Activated CD4-positive, alpha-beta T cell treated with anti-CD3 and anti-CD28 coated beads for 36 hours (primary cell): ENCODE data around the gene FARP1. TPM values are rescaled to one million over a fixed set of nuclear protein-coding genes. Genes with fewer than 3 reads are reported as not detected.
A peak's percentile ranks its signal among the peaks of the same experiment; 100 is the strongest.

Experiments used
- ATAC-seq: fragments of 200-7000 bp; cut with Tn5 transposase; one replicate; pipeline ENCODE4 v1.10.0; 2021; ENCODE audit warnings: mild to moderate bottlenecking, moderate library complexity
- CTCF ChIA-PET: fragments of 350-600 bp; sonication (Branson Sonifier 250); formaldehyde crosslinking; loops from one replicate; lab custom pipeline; 2021; ENCODE audit warnings: antibody characterized with exemption; lab: Charles Lee
- POLR2A ChIA-PET: fragments of 350-600 bp; sonication (Branson Sonifier 250); formaldehyde crosslinking; loops from one replicate; lab custom pipeline; 2021; ENCODE audit warnings: antibody characterized with exemption, inconsistent platforms; lab: Charles Lee
- DNase-seq: peaks from one replicate; pipeline ENCODE4 v3.0.0-alpha.2; 2020
- H3K27ac Mint-ChIP-seq: one replicate; pipeline ENCODE4 v1.8.0; 2021; ENCODE audit warnings: mixed read lengths
- H3K27me3 Mint-ChIP-seq: one replicate; pipeline ENCODE4 v1.8.0; 2021; ENCODE audit warnings: mixed read lengths
- H3K36me3 Mint-ChIP-seq: one replicate; pipeline ENCODE4 v1.8.0; 2021; ENCODE audit warnings: low read depth, mixed read lengths
- H3K4me1 Mint-ChIP-seq: one replicate; pipeline ENCODE4 v1.8.0; 2021; ENCODE audit warnings: mixed read lengths
- H3K4me3 Mint-ChIP-seq: one replicate; pipeline ENCODE4 v1.8.0; 2021; ENCODE audit warnings: mild to moderate bottlenecking, moderate library complexity, mixed read lengths
- H3K9me3 Mint-ChIP-seq: one replicate; pipeline ENCODE4 v1.8.0; 2021; ENCODE audit warnings: low read depth, mixed read lengths
- intact Hi-C, 2 experiments: fragments of 100-400 bp; cut with DNase I in 1 of 2; cut with micrococcal nuclease in 1 of 2; formaldehyde crosslinking; loops; one replicate each; pipeline versions ENCODE4 v1.14.2 to v1.15.1; 2022 to 2024; cut with DNase I, micrococcal nuclease
- total RNA-seq, 2 experiments: library from RNA; stranded (reverse); gene quantifications; one replicate each; pipeline ENCODE4 v1.2.3, GENCODE V29; 2021

Gene FARP1
- total RNA-seq, 2 experiments from 2014 or later: 0.25 to 0.40 TPM

- intact Hi-C loops: no loop called here
- CTCF ChIA-PET: no interaction called here
- DNase-seq: no peak
- no peaks in the 10 kb centered on the region for H3K36me3 Mint-ChIP-seq
- no peaks in the 10 kb centered on the region for H3K27me3 Mint-ChIP-seq
- ATAC-seq: no peak
- POLR2A ChIA-PET: no interaction called here
- no peaks in the 10 kb centered on the region for H3K9me3 Mint-ChIP-seq
- no peak overlapping the region for H3K27ac Mint-ChIP-seq
- no peaks in the 10 kb centered on the region for H3K4me1 Mint-ChIP-seq
- H3K4me3 Mint-ChIP-seq: no peak overlapping the region
Observed at GRCh38 chr13:98109226-98109853, 33.6 kb upstream of the FARP1 start.

DNA sequence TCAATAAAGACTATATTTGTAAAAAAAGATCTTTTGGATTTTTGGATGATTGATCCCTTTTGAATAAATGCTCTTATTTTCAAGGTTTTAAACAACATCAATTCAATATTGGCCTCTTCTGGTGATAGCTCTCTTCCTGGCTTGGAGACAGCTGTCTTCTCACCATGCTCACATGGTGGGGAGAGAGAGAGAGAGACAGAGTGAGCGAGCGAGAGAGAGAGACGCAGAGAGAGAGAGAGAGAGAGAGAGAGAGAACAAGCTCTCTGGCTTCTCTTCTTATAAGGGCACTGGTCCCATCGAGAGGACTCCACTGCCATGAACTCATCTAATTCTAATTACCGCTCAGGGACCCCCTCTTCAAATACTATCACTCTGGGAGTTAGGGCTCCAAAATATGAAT lies 32.1 kb upstream of the FARP1 start:
- Mint-ChIP-seq H3K27me3 (no peaks in the 10 kb centered on the region), H3K36me3 (no peaks in the 10 kb centered on the region), H3K4me3 (no peak overlapping the region), H3K4me1 (no peaks in the 10 kb centered on the region), H3K27ac (no peak overlapping the region), H3K9me3 (no peaks in the 10 kb centered on the region)
- intact Hi-C loops: no loop called here
- DNase-seq (no peak), ATAC-seq (no peak)
- CTCF ChIA-PET: no interaction called here
- POLR2A ChIA-PET: interaction anchor here (0.6 kb wide), 1 partner anchor 670 kb away, joined by 3 read pairs; no protein-coding TSS in a partner anchor

GRCh38 chr13:98111168-98112098 lies 31.5 kb upstream of the FARP1 start:
- intact Hi-C loops: no loop called here
- Mint-ChIP-seq H3K9me3 (no peaks in the 10 kb centered on the region), H3K27ac (no peak overlapping the region), H3K4me1 (no peaks in the 10 kb centered on the region), H3K36me3 (no peaks in the 10 kb centered on the region), H3K4me3 (no peak overlapping the region), H3K27me3 (no peaks in the 10 kb centered on the region)
- no peak for DNase-seq
- ATAC-seq: no peak
- ChIA-PET CTCF (no interaction called here), POLR2A (no interaction called here)

DNA sequence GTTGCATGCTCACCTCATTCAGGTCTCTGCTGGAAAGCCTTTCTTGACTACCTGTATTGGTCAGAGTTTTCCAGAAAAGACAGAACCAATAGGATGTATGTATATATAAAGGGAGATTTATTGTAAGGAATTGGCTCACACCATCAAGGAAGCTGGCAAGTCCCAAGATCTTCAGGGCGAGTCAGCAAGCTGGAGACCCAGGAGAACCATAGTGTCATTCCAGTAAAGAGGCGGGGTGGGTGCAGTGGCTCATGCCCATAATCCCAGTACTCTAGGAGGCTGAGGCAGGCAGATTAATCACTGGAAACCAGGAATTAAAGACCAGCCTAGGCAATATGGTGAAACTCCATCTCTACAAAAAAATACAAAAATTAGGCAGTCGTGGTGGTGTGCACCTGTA lies 30.4 kb upstream of the FARP1 start:
- no peak for ATAC-seq
- no peak overlapping the region for H3K4me3 Mint-ChIP-seq
- no peaks in the 10 kb centered on the region for H3K27me3 Mint-ChIP-seq
- no peaks in the 10 kb centered on the region for H3K36me3 Mint-ChIP-seq
- intact Hi-C loops: no loop called here
- DNase-seq: no peak
- H3K9me3 Mint-ChIP-seq: no peaks in the 10 kb centered on the region
- H3K4me1 Mint-ChIP-seq: no peaks in the 10 kb centered on the region
- POLR2A ChIA-PET: no interaction called here
- H3K27ac Mint-ChIP-seq: no peak overlapping the region
- CTCF ChIA-PET: no interaction called here

DNA sequence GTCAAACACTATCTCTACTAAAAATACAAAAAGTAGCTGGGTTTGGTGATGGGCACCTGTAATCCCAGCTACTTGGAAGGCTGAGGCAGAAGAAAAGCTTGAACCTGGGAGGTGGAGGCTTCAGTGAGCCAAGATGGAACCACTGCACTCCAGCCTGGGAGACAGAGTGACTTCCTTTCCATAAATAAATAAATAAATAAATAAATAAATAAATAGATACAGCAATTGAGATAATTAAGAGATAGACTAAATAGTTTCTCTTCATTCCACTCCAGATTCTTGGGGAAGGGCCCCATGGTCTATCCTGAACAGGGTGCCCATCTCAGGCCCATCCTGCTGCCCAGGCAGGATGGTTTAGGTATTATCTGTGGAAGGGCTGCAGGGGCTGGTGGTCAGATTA lies 24.0 kb upstream of the FARP1 start:
- intact Hi-C loops: no loop called here

GRCh38 chr13:98123176-98123575 lies 19.7 kb upstream of the FARP1 start:
- intact Hi-C loops: no loop called here
- no peaks in the 10 kb centered on the region for H3K36me3 Mint-ChIP-seq
- ChIA-PET CTCF (no interaction called here), POLR2A (no interaction called here)
- no peaks in the 10 kb centered on the region for H3K9me3 Mint-ChIP-seq
- no peaks in the 10 kb centered on the region for H3K4me1 Mint-ChIP-seq
- ATAC-seq (no peak), DNase-seq (no peak)
- H3K27ac Mint-ChIP-seq: no peak overlapping the region
- no peaks in the 10 kb centered on the region for H3K27me3 Mint-ChIP-seq
- no peak overlapping the region for H3K4me3 Mint-ChIP-seq

More for the DNA sequence above, 24.0 kb upstream of the FARP1 start:
- no peak overlapping the region for H3K27ac Mint-ChIP-seq
- POLR2A ChIA-PET: no interaction called here
- H3K27me3 Mint-ChIP-seq: no peaks in the 10 kb centered on the region
- ATAC-seq (no peak), DNase-seq (no peak)
- CTCF ChIA-PET: no interaction called here
- no peak overlapping the region for H3K4me3 Mint-ChIP-seq
- no peaks in the 10 kb centered on the region for H3K4me1 Mint-ChIP-seq
- no peaks in the 10 kb centered on the region for H3K36me3 Mint-ChIP-seq
- H3K9me3 Mint-ChIP-seq: no peaks in the 10 kb centered on the region

- Mint-ChIP-seq H3K27me3 (peaks cover 16% of the 10 kb centered on the region), H3K9me3 (no peaks in the 10 kb centered on the region), H3K4me1 (no peaks in the 10 kb centered on the region), H3K27ac (no peak overlapping the region), H3K4me3 (no peak overlapping the region), H3K36me3 (no peaks in the 10 kb centered on the region)
- POLR2A ChIA-PET: no interaction called here
- ATAC-seq (no peak), DNase-seq (no peak)
- intact Hi-C loops: no loop called here
- CTCF ChIA-PET: no interaction called here
Observed at GRCh38 chr13:98129059-98129746, 13.7 kb upstream of the FARP1 start.

DNA sequence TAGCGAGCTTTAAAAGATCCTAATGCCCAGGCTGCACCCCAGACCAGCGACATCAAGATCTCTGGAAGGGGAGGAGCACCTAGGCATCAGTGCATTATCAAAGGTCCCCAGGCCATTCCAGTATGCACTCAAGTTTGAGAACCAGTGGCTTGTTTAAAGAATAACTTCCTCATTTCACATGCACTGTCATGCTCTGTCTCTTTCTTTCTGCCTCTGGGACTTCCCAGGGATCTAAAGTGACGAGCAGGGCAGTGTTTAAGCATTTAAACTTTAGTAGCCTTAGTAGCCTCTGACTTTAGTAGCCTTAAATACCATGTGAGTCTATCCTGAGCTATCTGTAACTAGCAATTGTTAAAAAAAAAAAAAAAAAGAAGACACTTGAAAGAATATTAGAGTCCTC lies 8.9 kb upstream of the FARP1 start:
- ChIA-PET POLR2A (no interaction called here), CTCF (interaction anchor here (0.7 kb wide), 1 partner anchor 383 kb away, joined by 3 read pairs; no protein-coding TSS in a partner anchor)
- no peaks in the 10 kb centered on the region for H3K36me3 Mint-ChIP-seq
- H3K27me3 Mint-ChIP-seq: peaks cover 28% of the 10 kb centered on the region
- H3K27ac Mint-ChIP-seq: no peak overlapping the region
- no peaks in the 10 kb centered on the region for H3K4me1 Mint-ChIP-seq
- no peaks in the 10 kb centered on the region for H3K9me3 Mint-ChIP-seq
- DNase-seq: no peak
- ATAC-seq: no peak
- intact Hi-C loops: no loop called here
- H3K4me3 Mint-ChIP-seq: no peak overlapping the region

DNA sequence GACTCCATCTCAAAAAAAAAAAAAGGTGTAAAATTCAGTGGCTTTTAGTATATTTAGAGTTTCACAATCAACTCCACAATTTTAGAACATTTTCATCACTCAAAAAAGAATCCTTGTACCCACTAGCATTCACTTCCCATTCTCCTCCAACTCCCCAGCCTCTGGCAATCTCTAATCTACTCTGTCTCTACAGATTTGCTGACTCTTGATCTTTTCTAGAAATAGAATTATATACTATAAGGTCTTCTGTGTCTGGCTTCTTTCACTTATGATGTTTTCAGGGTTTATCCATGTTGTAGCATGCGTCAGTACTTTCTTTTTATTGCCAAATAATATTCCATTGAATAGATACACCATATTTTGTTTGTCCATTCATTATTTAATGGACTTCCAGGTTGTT lies 8.0 kb upstream of the FARP1 start:
- intact Hi-C loops: no loop called here
- H3K9me3 Mint-ChIP-seq: no peaks in the 10 kb centered on the region
- peaks cover 32% of the 10 kb centered on the region for H3K27me3 Mint-ChIP-seq
- DNase-seq (no peak), ATAC-seq (no peak)
- no peak overlapping the region for H3K27ac Mint-ChIP-seq
- H3K36me3 Mint-ChIP-seq: no peaks in the 10 kb centered on the region
- CTCF ChIA-PET: no interaction called here
- no peak overlapping the region for H3K4me3 Mint-ChIP-seq
- no peaks in the 10 kb centered on the region for H3K4me1 Mint-ChIP-seq
- POLR2A ChIA-PET: no interaction called here

- ChIA-PET CTCF (no interaction called here), POLR2A (no interaction called here)
- ATAC-seq (no peak), DNase-seq (no peak)
- no peak overlapping the region for H3K4me3 Mint-ChIP-seq
- H3K27ac Mint-ChIP-seq: no peak overlapping the region
- no peaks in the 10 kb centered on the region for H3K9me3 Mint-ChIP-seq
- intact Hi-C loops: no loop called here
- H3K36me3 Mint-ChIP-seq: no peaks in the 10 kb centered on the region
- peaks cover 48% of the 10 kb centered on the region for H3K27me3 Mint-ChIP-seq
- H3K4me1 Mint-ChIP-seq: peaks cover 8% of the 10 kb centered on the region
Observed at GRCh38 chr13:98141091-98141490, 1.8 kb upstream of the FARP1 start.

DNA sequence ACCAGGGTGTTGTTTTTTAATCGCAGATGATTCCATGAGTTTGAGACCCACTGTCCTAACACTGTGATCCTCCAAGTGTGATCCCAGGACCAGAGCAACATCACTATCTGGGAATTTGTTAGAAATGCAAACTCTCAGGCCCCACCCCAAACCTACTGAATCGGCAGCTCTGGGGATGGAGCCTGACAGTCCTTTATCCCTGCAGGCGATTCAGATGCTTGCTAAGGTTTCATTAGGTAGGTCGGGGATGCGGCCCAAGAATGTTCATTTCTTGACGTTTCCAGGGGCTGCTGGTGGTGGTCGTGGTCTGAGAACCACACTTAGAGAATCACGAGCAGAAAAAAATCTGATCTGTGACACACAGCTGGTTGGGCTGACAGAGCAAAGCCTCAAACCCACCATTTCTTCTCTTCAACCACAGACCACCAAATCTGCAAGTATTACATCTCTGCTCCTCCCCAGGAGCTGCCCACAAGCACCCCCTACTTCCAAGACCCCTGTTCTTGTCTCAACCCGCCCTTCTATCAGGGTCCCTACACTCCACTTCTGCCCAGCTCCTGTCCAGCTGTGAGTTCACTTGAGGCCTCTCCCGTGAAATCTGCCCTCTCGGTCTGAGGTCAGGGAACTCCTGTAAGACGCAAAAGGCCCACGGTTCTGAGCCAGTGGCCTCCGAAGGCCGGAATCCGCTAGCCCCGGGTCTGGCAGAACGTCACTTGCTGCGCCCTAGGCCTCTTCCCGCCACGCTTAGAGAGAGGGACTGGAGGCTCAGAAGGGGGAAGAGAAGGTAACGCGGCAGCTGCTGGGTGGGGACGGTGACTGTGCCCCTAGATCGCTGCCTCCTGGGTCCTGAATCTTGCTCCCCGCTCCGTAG lies 1.1 kb upstream of the FARP1 start:
- intact Hi-C loops: loop anchor here in 1 of 2 experiments (2.0 kb wide), 1 partner anchor 531 kb away; no protein-coding TSS in a partner anchor
- CTCF ChIA-PET: no interaction called here
- ATAC-seq: no peak

More for the DNA sequence above, 1.1 kb upstream of the FARP1 start:
- Mint-ChIP-seq H3K27ac (no peak overlapping the region), H3K9me3 (no peaks in the 10 kb centered on the region), H3K27me3 (peaks cover 47% of the 10 kb centered on the region), H3K4me3 (peak overlapping the region; percentile 59), H3K36me3 (no peaks in the 10 kb centered on the region), H3K4me1 (peaks cover 8% of the 10 kb centered on the region)
- POLR2A ChIA-PET: no interaction called here
- peak; percentile 5 for DNase-seq
